ENCODE results near the gene ELL2. TPM values are rescaled to one million over a fixed set of nuclear protein-coding genes. Genes with fewer than 3 reads are reported as not detected.

The ELL2 gene
- total and polyA plus RNA-seq, 8 donors: 15.3 to 62.7 (median 24.3) TPM

- H3K27ac ChIP-seq: no peak overlapping the region
- intact Hi-C loops (cut with DNase I): no loop called here
- no peaks in the 10 kb centered on the region for H3K9me3 ChIP-seq
- no peak overlapping the region for H3K4me3 ChIP-seq
- ATAC-seq (no peak), DNase-seq (no peak)
- no peaks in the 10 kb centered on the region for H3K27me3 ChIP-seq
- no peak for TF ChIP-seq CTCF (IDR thresholded peaks at IDR 0.05)
- no peaks in the 10 kb centered on the region for H3K4me1 ChIP-seq
- H3K36me3 ChIP-seq: no peaks in the 10 kb centered on the region
These were observed 22.8 kb upstream of the ELL2 start for GRCh38 chr5:95984287-95984938.

GRCh38 chr5:95983509-95983908 lies 21.9 kb upstream of the ELL2 start:
- Histone ChIP-seq H3K27ac (no peak overlapping the region), H3K9me3 (no peaks in the 10 kb centered on the region), H3K27me3 (no peaks in the 10 kb centered on the region), H3K36me3 (no peaks in the 10 kb centered on the region), H3K4me3 (no peak overlapping the region), H3K4me1 (no peaks in the 10 kb centered on the region)
- intact Hi-C loops (cut with DNase I): no loop called here
- DNase-seq (no peak), ATAC-seq (no peak)
- TF ChIP-seq CTCF (IDR thresholded peaks at IDR 0.05): no peak

- Histone ChIP-seq H3K27me3 (no peaks in the 10 kb centered on the region), H3K4me1 (no peaks in the 10 kb centered on the region), H3K4me3 (no peak overlapping the region), H3K27ac (no peak overlapping the region), H3K9me3 (no peaks in the 10 kb centered on the region), H3K36me3 (no peaks in the 10 kb centered on the region)
- ATAC-seq: peak; percentile 59
- DNase-seq: no peak
- no peak for TF ChIP-seq CTCF (IDR thresholded peaks at IDR 0.05)
- intact Hi-C loops (cut with DNase I): no loop called here
These were observed 21.4 kb upstream of the ELL2 start for GRCh38 chr5:95983080-95983479.

GRCh38 chr5:95976606-95977005 lies 15.0 kb upstream of the ELL2 start:
- intact Hi-C loops (cut with DNase I): no loop called here
- Histone ChIP-seq H3K27me3 (no peaks in the 10 kb centered on the region), H3K27ac (no peak overlapping the region), H3K9me3 (no peaks in the 10 kb centered on the region), H3K36me3 (no peaks in the 10 kb centered on the region), H3K4me3 (no peak overlapping the region), H3K4me1 (peaks cover 0 to 3% of the 10 kb centered on the region in 2 donors)
- no peak for ATAC-seq
- no peak for TF ChIP-seq CTCF (IDR thresholded peaks at IDR 0.05)
- DNase-seq: no peak

GRCh38 chr5:95975703-95976102 lies 14.1 kb upstream of the ELL2 start:
- Histone ChIP-seq H3K36me3 (no peaks in the 10 kb centered on the region), H3K9me3 (no peaks in the 10 kb centered on the region), H3K27me3 (no peaks in the 10 kb centered on the region), H3K4me1 (peaks cover 0 to 3% of the 10 kb centered on the region in 2 donors), H3K4me3 (no peak overlapping the region), H3K27ac (no peak overlapping the region)
- DNase-seq (no peak), ATAC-seq (no peak)
- TF ChIP-seq CTCF (IDR thresholded peaks at IDR 0.05): no peak
- intact Hi-C loops (cut with DNase I): no loop called here
